ENCODE measurements around the gene TEKT3.

Gene TEKT3

DNA sequence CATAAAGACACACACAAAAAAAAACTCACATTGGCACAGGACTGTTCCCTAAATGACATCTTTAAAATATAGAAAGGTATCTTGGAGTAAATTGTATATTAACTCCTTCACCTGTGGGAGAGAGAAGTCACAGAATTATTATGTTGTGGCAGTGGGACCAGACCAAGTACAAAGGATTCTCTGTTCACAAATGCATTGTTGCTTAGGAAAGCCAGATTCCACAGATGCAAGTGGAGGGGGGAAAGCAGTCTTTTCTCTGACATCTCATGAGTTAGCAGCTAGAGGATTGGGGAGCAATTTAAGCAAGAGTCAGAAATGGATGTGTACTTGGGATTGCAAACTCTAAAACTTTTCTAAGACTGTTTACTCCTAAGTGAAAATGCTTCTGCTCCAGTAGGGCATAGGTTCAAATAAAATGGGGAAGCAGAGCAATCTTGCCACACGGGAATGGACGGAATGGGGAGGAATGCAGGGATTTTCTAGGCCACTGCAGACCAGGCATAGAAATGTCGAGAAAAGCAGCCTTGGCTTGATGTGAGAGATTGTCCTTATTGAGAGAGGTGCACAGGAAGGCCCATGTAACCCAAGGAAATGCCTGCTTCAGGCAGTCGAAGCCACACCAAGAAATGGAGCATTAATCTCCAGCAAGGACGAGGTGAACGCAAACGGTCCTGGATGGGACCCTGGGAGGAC lies 72.2 kb downstream of the TEKT3 start:
- in situ Hi-C loops (cut with MboI; ENCODE audit: low sequenced_read_pairs, unreplicated experiment), result no loop called here
- TF ChIP-seq CTCF (IDR thresholded peaks at IDR 0.05; ENCODE audit: borderline replicate concordance, control extremely low read depth, extremely low read depth, insufficient read depth, missing control alignments), result no peak
- no peak for DNase-seq (ENCODE audit: low spot score)

- TF ChIP-seq CTCF (IDR thresholded peaks at IDR 0.05; ENCODE audit: borderline replicate concordance, control extremely low read depth, extremely low read depth, insufficient read depth, missing control alignments), result no peak
- no peak for DNase-seq (ENCODE audit: low spot score)
- in situ Hi-C loops (cut with MboI; ENCODE audit: low sequenced_read_pairs, unreplicated experiment), result no loop called here
Observed at GRCh38 chr17:15268461-15268860, 72.9 kb downstream of the TEKT3 start.

DNA sequence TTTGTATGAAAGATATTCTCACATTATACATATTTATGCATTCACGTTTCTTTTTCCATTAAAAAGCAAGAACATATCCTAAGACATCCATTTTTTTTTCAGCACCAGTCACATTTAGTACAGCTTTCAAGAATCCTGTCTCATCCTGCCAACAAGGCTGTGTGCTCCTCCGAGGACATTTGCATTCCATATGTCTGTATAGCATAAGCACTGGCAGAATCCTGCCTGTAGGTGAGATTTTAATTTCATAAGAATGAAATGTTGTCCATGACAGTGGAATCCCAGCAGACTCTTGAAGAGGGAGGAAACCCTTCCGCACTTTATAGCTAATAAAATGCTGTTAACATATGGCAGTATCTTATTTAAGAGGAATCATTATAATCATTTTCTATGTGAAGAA lies 73.4 kb downstream of the TEKT3 start:
- no peak for TF ChIP-seq CTCF (IDR thresholded peaks at IDR 0.05; ENCODE audit: borderline replicate concordance, control extremely low read depth, extremely low read depth, insufficient read depth, missing control alignments)
- no peak for DNase-seq (ENCODE audit: low spot score)
- in situ Hi-C loops (cut with MboI; ENCODE audit: low sequenced_read_pairs, unreplicated experiment), result no loop called here

DNA sequence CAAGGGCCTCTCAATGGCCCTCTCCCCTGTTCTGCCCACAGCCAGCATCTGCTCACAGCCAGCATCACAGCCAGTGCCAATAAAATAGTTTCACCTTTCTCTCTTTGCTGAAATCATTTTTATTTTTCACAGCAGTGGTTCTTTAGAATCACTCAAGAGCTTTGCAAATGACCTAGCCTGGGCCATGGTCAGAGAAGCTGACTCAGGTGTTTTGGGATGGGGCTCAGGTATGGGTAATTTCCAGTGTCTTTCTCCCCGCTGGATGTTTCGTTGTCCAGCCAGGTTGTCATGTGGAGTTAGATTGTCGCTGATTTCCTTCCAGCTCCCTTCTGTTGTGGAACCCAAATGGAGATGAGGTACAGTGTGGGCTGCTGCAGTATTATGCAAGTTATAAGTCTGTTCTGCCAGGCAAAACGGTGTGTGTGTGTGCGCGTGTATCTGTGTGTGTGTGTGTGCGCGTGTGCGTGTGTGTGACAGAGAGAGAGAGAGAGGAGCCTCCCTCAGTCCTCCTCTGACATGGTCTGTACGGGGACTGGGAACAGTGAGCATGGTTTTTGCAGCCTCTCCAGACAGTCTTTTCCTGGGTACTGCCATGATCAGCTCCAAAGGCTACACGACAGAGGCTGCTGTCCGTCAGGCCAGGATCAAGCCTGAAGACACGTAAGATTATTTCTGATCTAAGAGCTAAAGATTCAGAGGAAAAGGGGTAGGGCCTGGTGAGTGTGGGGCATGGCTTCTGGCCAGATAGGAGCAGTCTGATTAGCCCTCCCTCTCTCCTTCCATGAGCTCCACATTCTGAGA lies 74.9 kb downstream of the TEKT3 start:
- in situ Hi-C loops (cut with MboI; ENCODE audit: low sequenced_read_pairs, unreplicated experiment), result no loop called here
- no peak for TF ChIP-seq CTCF (IDR thresholded peaks at IDR 0.05; ENCODE audit: borderline replicate concordance, control extremely low read depth, extremely low read depth, insufficient read depth, missing control alignments)

GRCh38 chr17:15265131-15265530 lies 76.3 kb downstream of the TEKT3 start, which contains the start of gene PMP22:
Gene PMP22 (minus strand): TSS chr17:15265326. CDS start chr17:15260727, 4,599 bp downstream.
- DNase-seq (ENCODE audit: low spot score), result no peak
- no peak for TF ChIP-seq CTCF (IDR thresholded peaks at IDR 0.05; ENCODE audit: borderline replicate concordance, control extremely low read depth, extremely low read depth, insufficient read depth, missing control alignments)
- in situ Hi-C loops (cut with MboI; ENCODE audit: low sequenced_read_pairs, unreplicated experiment), result no loop called here

More for the DNA sequence above, 74.9 kb downstream of the TEKT3 start:
- DNase-seq (ENCODE audit: low spot score), result no peak

- TF ChIP-seq CTCF (IDR thresholded peaks at IDR 0.05; ENCODE audit: borderline replicate concordance, control extremely low read depth, extremely low read depth, insufficient read depth, missing control alignments), result no peak
- in situ Hi-C loops (cut with MboI; ENCODE audit: low sequenced_read_pairs, unreplicated experiment), result no loop called here
- DNase-seq (ENCODE audit: low spot score), result no peak
Observed at GRCh38 chr17:15264542-15264941, 76.9 kb downstream of the TEKT3 start.
